Cerebellar nuclear complex (tissue), 1 donor: ENCODE measurements around the gene TRPM2.
"Not testable (repeated sequence)": the region's sequence is repeated elsewhere in the genome, so short reads cannot be mapped to it uniquely, and the experiment has no call there.

Experiments used
- DNase-seq, 2 experiments: peaks; one replicate each; lab custom pipeline; 2025; lab: John Stamatoyannopoulos, UW

TRPM2 gene

GRCh38 chr21:44415073-44416025 lies 61.9 kb downstream of the TRPM2 start:
- no peak for DNase-seq

- DNase-seq, result no peak
Observed at GRCh38 chr21:44416193-44416592, 62.8 kb downstream of the TRPM2 start.

- not testable (repeated sequence) for DNase-seq
Observed at GRCh38 chr21:44417621-44418107, 64.2 kb downstream of the TRPM2 start.

- DNase-seq, result no peak
Observed at GRCh38 chr21:44418108-44418875, 64.9 kb downstream of the TRPM2 start.

- no peak for DNase-seq
Observed at GRCh38 chr21:44418876-44419230, 65.4 kb downstream of the TRPM2 start.

GRCh38 chr21:44419679-44420078 lies 66.3 kb downstream of the TRPM2 start:
- no peak for DNase-seq

GRCh38 chr21:44420416-44421205 lies 67.2 kb downstream of the TRPM2 start:
- no peak for DNase-seq

GRCh38 chr21:44421901-44422840 lies 68.8 kb downstream of the TRPM2 start:
- no peak for DNase-seq

- no peak for DNase-seq
Observed at GRCh38 chr21:44423312-44423821, 69.9 kb downstream of the TRPM2 start.

- no peak for DNase-seq
Observed at GRCh38 chr21:44423941-44424607, 70.7 kb downstream of the TRPM2 start.

GRCh38 chr21:44424608-44425306 lies 71.3 kb downstream of the TRPM2 start:
- DNase-seq, result no peak

GRCh38 chr21:44425307-44425894 lies 72.0 kb downstream of the TRPM2 start:
- no peak for DNase-seq

- DNase-seq, result no peak
Observed at GRCh38 chr21:44425895-44426662, 72.7 kb downstream of the TRPM2 start.

GRCh38 chr21:44426663-44427191 lies 73.3 kb downstream of the TRPM2 start:
- no peak for DNase-seq

GRCh38 chr21:44427241-44428120 lies 74.1 kb downstream of the TRPM2 start:
- DNase-seq, result no peak

- DNase-seq, result no peak
Observed at GRCh38 chr21:44428281-44428960, 75.0 kb downstream of the TRPM2 start.
